IgD-negative memory B cell (primary cell): ENCODE results near the gene MTERF4. TPM values are rescaled to one million over a fixed set of nuclear protein-coding genes. Genes with fewer than 3 reads are reported as not detected.

Experiments used
- H3K27ac Mint-ChIP-seq, 3 donors: one replicate each; pipeline ENCODE4 v1.8.0; 2020 to 2022; ENCODE audit warnings: mild to moderate bottlenecking in 3 of 3, mixed read lengths in 3 of 3, moderate library complexity in 1 of 3
- H3K27me3 Mint-ChIP-seq: one replicate; pipeline ENCODE4 v1.8.0; 2021; ENCODE audit warnings: mixed read lengths
- H3K36me3 Mint-ChIP-seq: one replicate; pipeline ENCODE4 v1.8.0; 2020; ENCODE audit warnings: mild to moderate bottlenecking, mixed read lengths
- H3K4me1 Mint-ChIP-seq, 3 donors: one replicate each; pipeline ENCODE4 v1.8.0; 2020 to 2022; ENCODE audit warnings: mixed read lengths in 3 of 3, mild to moderate bottlenecking in 1 of 3
- H3K4me3 Mint-ChIP-seq, 4 donors: one replicate each; pipeline ENCODE4 v1.8.0; 2020 to 2022; ENCODE audit warnings: mild to moderate bottlenecking in 4 of 4, mixed read lengths in 4 of 4, moderate library complexity in 3 of 4
- H3K9me3 Mint-ChIP-seq, 3 donors: one replicate each; pipeline ENCODE4 v1.8.0; 2020 to 2021; ENCODE audit warnings: mixed read lengths in 3 of 3, mild to moderate bottlenecking in 1 of 3
- polyA plus RNA-seq: library from polyadenylated mRNA; unstranded; fragments of 300-500 nt; fragmentation: Illumina TruSeq; gene quantifications from one replicate; pipeline ENCODE4 v1.2.3, GENCODE V29; 2021

Gene MTERF4
- polyA plus RNA-seq, 1 donor from 2014 or later, result 65.6 TPM

DNA sequence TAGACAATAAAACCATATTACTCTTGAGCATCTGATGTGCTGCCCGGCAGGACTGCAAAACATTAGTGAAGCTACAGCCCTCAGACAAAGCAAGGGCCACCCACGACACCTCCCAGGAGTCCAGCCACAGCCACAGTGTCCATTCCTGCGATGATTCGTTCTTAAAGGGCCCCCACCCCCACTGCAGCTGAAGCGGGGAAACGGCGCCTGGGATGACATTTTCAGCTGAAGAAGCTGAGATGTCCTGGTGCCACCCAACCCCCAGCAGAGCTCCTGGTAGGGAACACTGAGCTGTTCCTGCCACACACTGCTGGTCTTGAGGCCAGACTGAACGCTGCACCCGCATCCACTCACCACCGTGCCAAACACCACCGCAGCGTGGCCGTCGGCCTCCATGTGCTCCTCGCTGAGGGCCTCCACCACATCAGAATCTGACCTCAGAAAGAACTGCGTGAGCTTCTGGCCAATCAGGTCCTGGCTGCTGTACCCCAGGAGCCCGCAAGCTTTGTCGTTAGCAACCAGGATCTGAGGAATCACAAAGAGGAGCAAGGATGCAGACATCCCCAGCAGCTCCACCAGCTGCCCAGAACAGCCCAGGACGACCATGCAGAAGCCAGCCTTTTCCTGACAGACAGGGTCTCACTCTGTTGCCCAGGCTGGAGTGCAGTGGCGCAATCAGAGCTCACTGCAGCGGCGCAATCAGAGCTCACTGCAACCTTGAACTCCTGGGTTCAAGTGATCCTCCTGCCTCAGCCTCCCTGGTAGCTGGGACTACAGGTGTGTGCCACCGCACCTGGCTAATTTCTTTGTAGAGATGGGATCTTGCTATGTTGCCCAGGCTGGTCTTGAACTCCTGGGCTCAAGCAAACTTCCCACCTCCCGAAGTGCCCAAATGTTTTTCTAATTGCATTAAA is 37.7 kb upstream of the MTERF4 start:
- peaks cover 0 to 9% (median 3%) of the 10 kb centered on the region in 3 donors for H3K4me1 Mint-ChIP-seq
- H3K36me3 Mint-ChIP-seq, result peaks cover 8% of the 10 kb centered on the region
- no peaks in the 10 kb centered on the region for H3K27me3 Mint-ChIP-seq
- peak overlapping the region in 1 of 3 donors; percentile 73 for H3K27ac Mint-ChIP-seq
- H3K4me3 Mint-ChIP-seq, result no peak overlapping the region
- H3K9me3 Mint-ChIP-seq, result no peaks in the 10 kb centered on the region

DNA sequence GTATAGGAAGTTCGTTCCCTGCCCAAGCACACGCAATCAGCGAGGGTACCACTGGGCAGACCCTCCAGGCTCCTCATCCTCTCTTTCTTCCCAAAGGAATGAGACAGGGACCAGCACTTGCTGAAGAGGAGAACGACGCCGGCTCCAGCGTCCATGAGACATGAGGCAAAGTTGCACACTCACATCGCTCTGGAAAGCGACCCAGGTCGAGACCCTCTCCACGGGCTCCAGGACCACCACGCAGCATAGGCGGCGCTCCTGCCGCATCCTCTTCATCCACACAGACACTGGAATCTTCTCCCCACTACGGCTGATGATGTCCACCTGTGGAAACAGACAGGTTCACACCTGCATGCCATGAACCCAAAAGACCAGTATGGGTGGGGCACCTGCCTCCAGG is 36.4 kb upstream of the MTERF4 start:
- H3K4me1 Mint-ChIP-seq, result peaks cover 0 to 7% (median 3%) of the 10 kb centered on the region in 3 donors
- no peak overlapping the region for H3K27ac Mint-ChIP-seq

DNA sequence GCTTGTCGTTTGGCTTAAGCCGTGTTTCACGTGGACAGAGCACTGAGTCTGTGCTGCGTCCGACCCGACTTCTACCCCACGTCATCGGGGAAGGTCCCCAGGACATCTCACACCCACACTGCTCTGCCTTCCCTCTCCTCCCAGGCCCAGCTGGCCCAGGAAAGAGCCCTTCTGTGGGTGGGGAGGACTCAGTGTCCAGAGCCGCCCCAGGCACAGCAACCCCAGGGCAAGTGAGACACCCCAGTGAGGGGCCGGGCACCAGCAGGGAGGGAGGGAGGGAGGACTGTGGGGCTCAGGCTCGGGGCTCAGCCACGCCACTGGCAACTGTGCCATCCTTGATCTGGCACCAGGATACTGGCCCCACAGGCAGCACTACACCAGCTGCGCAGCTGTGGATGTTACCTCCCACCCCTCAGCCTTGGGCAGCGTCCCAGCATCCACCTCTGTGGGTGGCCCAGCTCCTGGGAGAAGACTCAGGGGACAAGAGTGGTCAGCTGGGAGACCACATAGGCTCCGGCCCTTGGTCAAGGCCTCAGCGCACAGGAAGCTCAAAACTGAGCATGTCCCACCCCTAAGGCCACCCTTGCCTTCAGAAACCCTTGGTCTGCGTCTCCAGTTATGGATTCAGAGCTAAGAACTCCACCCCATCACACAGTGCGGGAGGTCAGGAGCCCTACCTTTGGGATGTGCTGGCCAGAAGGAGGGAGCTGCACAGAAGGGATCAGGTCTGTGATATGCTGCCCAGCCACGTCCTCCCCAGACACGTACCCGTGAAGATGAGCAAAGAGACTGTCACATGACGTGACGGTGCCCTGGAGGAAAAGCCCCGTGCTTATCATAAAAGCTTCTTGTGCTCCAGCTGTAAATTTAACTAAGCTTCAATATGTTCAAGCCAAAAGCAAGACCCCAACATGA is 35.4 kb upstream of the MTERF4 start:
- no peak overlapping the region for H3K4me3 Mint-ChIP-seq
- no peaks in the 10 kb centered on the region for H3K27me3 Mint-ChIP-seq
- H3K4me1 Mint-ChIP-seq, result peaks cover 4 to 13% (median 7%) of the 10 kb centered on the region in 3 donors
- H3K9me3 Mint-ChIP-seq, result no peaks in the 10 kb centered on the region
- peak overlapping the region in 2 of 3 donors; percentile 11 to 32 for H3K27ac Mint-ChIP-seq
- H3K36me3 Mint-ChIP-seq, result peaks cover 7% of the 10 kb centered on the region

More for the DNA sequence above, 36.4 kb upstream of the MTERF4 start:
- Mint-ChIP-seq H3K9me3 (no peaks in the 10 kb centered on the region), H3K36me3 (peaks cover 8% of the 10 kb centered on the region), H3K27me3 (no peaks in the 10 kb centered on the region), H3K4me3 (no peak overlapping the region)

DNA sequence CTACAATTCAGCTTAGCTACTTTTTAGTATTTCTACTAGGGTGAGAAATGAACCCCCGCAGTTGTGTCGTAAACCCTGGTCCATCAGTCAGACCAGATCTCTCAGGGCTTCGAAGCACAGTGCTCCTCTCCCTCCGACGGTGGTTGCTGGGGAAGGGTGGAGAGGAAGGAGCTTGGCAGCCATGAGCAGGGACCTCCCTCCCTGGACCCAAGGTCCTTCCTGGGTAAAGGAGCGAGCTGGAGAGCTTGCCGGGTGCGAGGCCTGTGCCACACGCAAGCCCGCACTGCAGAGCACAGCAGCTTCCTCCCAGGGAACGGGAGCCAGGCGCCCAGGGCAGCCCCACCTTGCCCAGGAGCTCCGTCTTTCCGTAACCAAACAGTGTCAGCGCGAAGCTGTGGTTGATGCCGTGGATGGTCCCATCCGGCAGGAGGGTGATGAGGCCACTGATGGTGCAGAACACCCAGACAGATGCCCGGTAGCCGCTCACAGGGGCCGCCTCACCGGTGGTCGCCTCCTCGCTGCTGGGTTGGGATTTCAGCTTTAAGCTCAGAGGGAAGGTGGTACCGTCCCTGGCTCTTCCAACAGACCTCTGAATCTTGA is 34.7 kb upstream of the MTERF4 start:
- no peak overlapping the region for H3K27ac Mint-ChIP-seq
- H3K36me3 Mint-ChIP-seq, result peaks cover 6% of the 10 kb centered on the region

DNA sequence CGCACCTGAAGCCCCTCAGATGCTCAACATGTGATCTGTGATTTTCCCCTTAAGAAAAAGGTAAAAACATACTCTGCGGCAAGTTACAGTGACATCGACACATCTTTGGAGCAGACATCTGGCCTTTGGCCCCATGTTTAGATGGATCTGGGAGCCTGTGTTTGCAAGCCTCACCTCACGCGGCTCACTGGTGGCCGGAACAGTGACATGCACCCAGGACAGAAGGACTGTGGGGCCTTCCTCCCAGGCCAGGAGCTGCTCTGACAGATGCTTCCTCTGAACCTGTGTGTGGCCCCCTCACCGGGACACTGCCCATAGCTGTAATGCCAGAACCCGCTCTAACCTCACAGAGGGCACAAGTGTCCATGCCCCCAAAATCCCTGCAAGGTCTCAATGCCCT is 34.1 kb upstream of the MTERF4 start:
- peaks cover 6% of the 10 kb centered on the region for H3K36me3 Mint-ChIP-seq
- H3K27ac Mint-ChIP-seq, result no peak overlapping the region
- H3K27me3 Mint-ChIP-seq, result no peaks in the 10 kb centered on the region
- H3K4me1 Mint-ChIP-seq, result peaks cover 6 to 10% (median 8%) of the 10 kb centered on the region in 3 donors
- no peak overlapping the region for H3K4me3 Mint-ChIP-seq
- no peaks in the 10 kb centered on the region for H3K9me3 Mint-ChIP-seq

More for the DNA sequence above, 34.7 kb upstream of the MTERF4 start:
- Mint-ChIP-seq H3K4me3 (no peak overlapping the region), H3K9me3 (no peaks in the 10 kb centered on the region), H3K4me1 (peaks cover 6 to 10% (median 8%) of the 10 kb centered on the region in 3 donors), H3K27me3 (no peaks in the 10 kb centered on the region)

DNA sequence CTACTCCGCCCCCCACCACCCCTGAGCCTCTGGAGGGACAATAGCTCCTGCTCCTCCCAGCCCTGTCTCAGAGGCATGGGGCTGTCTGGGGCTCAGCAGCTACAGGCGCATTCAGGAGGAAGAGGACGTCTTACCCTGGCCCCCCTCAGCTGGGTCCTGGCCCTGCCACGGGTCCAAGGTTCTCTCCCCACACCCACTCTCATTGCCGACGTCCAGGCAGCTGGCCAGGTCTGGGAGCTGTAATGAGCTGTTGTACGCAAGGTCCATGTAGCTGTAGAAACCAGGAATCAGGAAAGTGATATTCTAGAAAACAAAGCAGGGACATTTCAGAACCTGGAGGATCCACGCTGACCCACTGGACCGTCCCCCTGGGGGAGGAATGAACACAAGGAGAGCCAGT is 33.6 kb upstream of the MTERF4 start:
- Mint-ChIP-seq H3K27ac (no peak overlapping the region), H3K27me3 (no peaks in the 10 kb centered on the region), H3K4me3 (no peak overlapping the region), H3K4me1 (peaks cover 7 to 10% (median 8%) of the 10 kb centered on the region in 3 donors), H3K36me3 (peaks cover 7% of the 10 kb centered on the region), H3K9me3 (no peaks in the 10 kb centered on the region)

DNA sequence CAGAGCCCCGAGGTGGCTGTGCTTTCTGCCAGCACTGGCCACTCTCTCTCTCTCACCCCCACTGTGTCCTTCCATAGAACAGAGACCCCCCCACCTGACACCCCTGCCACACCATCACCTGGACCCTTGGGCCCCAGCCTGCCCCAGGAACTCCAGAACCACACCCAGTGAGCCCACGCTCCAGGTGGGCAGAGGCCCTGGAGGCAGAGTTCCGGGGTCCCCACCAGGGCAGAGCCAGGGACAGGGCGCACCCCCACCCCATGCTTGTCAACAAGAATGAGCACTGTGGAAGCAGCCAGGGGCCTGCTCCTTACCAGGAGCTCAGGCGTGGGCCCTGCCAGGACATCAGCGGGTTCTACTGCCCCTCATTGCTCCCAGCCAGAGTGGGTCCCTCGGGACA is 32.6 kb upstream of the MTERF4 start:
- Mint-ChIP-seq H3K4me3 (no peak overlapping the region), H3K4me1 (peaks cover 6 to 15% (median 9%) of the 10 kb centered on the region in 3 donors), H3K36me3 (peaks cover 8% of the 10 kb centered on the region), H3K9me3 (no peaks in the 10 kb centered on the region), H3K27me3 (no peaks in the 10 kb centered on the region), H3K27ac (no peak overlapping the region)

DNA sequence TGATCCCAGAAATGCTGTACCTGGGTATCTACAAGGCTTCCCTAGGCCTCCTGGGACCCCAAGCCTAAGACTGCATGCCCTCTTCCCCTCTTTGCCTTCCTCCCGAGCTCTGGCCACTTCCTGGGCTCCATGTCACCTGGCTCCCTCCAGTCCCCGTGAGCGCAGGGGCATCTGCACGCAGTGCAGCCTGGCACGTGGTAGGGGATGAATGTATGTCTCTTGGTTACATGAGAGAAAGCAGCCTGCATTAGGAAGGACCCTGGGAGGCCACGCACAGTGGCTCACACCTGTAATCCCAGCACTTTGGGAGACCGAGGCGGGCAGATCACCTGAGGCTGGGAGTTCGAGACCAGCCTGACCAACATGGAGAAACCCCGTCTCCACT is 31.3 kb upstream of the MTERF4 start:
- Mint-ChIP-seq H3K36me3 (peaks cover 8% of the 10 kb centered on the region), H3K9me3 (no peaks in the 10 kb centered on the region), H3K27ac (peak overlapping the region in 2 of 3 donors; percentile 69 to 84), H3K4me3 (no peak overlapping the region), H3K27me3 (no peaks in the 10 kb centered on the region), H3K4me1 (peaks cover 17 to 21% (median 20%) of the 10 kb centered on the region in 3 donors)

DNA sequence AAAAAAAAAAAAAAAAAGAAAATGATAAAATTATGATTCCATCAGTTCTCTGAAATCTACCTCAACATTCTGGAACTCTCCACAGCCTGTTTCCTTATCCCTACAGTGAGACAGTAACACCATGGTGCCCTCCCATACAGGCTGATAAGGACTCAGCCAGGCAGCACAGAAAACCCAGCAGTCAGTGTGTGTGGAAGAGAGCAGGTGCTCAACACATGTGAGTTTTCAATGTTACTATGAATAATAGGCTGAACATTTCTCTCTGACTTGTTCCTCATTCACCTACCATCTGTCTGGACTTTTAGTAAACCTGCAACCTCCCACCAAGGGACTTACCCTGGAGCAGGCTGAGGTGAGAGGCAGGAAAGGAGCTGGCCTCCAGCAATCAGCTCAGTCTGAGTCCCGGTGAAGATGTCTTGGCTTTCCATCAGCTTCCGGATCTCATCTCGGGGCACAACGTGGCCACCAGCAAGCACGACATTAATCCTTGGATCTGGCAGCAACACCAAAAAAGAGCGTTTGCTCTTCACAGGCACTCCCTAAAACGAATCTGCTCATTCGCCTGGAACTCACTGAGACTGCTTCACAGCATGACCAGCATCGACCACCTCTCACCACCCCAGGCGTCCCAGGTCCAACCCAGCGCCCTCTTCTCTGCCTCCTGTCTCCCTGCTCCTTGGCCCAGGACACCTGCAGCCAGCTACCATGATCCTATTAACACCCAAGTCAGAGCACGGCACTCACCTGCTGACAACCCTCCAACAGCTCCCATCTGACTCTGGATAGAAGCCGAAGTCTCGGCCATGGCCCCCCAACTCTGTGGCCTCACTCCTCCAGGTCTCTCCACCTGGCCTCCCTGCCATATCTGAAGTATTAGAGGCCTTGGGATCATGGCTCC is 30.7 kb upstream of the MTERF4 start:
- no peaks in the 10 kb centered on the region for H3K9me3 Mint-ChIP-seq
- H3K36me3 Mint-ChIP-seq, result peaks cover 5% of the 10 kb centered on the region
- peak overlapping the region in 2 of 4 donors; percentile 28 to 70 for H3K4me3 Mint-ChIP-seq
- H3K27ac Mint-ChIP-seq, result peak overlapping the region; percentile 34 to 84 (median 69)
- no peaks in the 10 kb centered on the region for H3K27me3 Mint-ChIP-seq
- H3K4me1 Mint-ChIP-seq, result peaks cover 23 to 27% (median 26%) of the 10 kb centered on the region in 3 donors

DNA sequence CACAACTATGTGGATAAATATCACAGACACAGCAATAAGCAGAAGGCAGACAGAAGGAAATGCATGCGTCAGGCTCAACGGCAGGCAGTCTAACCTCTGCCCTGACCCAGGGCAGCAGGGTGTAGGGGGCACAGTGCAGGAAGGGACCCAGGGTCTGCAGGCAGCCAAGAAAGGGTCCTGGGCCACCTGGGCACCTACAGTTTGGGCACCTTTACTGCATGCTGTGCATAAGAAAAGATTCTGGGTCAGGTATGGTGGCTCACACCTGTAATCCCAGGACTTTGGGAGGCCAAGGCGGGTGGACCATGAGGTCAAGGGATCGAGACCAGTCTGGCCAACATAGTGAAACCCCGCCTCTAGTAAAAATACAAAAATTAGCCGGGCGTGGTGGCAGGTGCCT is 29.4 kb upstream of the MTERF4 start:
- Mint-ChIP-seq H3K36me3 (peaks cover 4% of the 10 kb centered on the region), H3K27ac (peak overlapping the region in 1 of 3 donors; percentile 31), H3K4me3 (no peak overlapping the region), H3K4me1 (peaks cover 34 to 38% (median 34%) of the 10 kb centered on the region in 3 donors), H3K27me3 (no peaks in the 10 kb centered on the region), H3K9me3 (no peaks in the 10 kb centered on the region)

DNA sequence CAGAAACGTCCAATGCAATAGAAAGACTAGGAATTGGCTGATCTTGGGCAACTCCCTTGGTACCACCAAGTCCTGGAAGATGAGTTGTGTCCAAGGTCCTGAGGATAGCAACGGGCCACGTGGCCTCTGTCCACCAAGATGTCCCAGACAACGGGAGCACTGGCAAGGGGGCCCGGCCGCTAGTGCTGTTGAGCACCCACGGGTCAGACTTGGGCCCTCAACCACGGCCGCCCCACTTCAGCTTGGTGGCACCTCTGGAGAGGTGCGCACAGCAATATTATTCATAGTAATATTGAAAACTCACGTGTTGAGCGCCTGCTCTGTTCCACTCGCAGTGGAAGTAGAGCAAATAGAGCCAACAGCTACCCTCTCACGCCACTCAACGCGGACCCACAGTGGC is 28.2 kb upstream of the MTERF4 start:
- Mint-ChIP-seq H3K9me3 (no peaks in the 10 kb centered on the region), H3K36me3 (peaks cover 4% of the 10 kb centered on the region), H3K27ac (peak overlapping the region in 2 of 3 donors; percentile 11 to 100), H3K27me3 (no peaks in the 10 kb centered on the region), H3K4me1 (peaks cover 34 to 44% (median 43%) of the 10 kb centered on the region in 3 donors), H3K4me3 (no peak overlapping the region)

DNA sequence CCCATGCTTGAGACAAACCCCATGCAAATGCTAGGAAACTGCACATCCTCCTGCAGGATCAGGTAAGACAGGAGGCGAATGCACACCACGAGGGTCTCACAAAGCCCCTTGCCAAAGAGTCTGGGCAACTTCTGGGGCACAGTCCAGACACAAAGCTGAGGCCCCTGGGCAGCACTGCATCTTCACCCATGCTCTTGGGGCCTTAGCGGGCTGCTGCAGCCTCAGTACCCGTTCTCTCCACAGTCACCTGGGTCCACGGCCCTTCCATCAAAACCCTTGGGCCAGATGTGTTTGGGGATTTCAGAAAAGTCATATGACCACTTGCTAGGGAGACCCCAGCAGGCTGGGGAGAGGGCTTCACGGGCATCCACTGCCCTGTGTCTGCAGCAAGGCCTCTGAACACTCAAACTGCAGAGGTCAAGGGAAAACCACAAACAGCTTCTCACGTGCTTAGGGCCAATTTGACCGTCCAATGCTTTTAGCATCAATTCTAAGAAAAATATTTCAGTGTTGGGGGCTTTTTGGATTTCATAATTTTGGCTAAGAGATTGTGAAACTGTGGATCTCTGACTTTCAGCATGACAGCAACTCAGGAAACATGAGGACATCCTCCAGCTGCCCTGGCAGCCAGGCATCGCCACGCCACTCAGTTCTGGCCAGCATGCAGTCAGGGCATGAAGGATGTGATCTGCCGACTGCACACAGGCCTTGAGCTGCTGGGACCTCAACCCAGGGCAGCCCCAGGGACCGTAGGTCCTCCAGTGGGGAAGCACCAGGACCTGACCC is 27.2 kb upstream of the MTERF4 start:
- peak overlapping the region in 2 of 4 donors; percentile 78 to 83 for H3K4me3 Mint-ChIP-seq
- no peaks in the 10 kb centered on the region for H3K27me3 Mint-ChIP-seq
- H3K4me1 Mint-ChIP-seq, result peaks cover 34 to 44% (median 43%) of the 10 kb centered on the region in 3 donors
- peak overlapping the region; percentile 98 to 100 (median 99) for H3K27ac Mint-ChIP-seq
- H3K9me3 Mint-ChIP-seq, result no peaks in the 10 kb centered on the region
- peaks cover 4% of the 10 kb centered on the region for H3K36me3 Mint-ChIP-seq

DNA sequence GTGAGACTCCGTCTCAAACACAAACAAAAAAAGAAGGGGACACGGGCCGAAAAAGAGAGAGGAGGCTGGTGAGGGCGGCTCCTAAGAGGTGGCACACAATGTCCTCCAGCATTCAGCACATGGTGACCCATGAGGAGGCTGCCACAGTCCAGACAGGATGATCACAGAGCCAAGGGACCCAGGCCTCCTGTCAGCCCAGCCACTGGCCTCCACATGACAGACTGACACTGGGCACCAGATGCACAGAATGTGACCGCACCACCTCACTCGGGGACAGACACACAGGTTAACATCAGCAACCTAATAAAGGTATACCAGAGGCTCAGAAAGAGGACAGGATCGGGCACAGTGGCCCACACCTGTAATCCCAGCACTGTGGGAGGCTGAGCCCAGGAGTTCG is 26.2 kb upstream of the MTERF4 start:
- H3K9me3 Mint-ChIP-seq, result no peaks in the 10 kb centered on the region
- H3K4me1 Mint-ChIP-seq, result peaks cover 34 to 49% (median 42%) of the 10 kb centered on the region in 3 donors
- H3K27me3 Mint-ChIP-seq, result no peaks in the 10 kb centered on the region
- peak overlapping the region; percentile 98 to 100 (median 99) for H3K27ac Mint-ChIP-seq
- H3K36me3 Mint-ChIP-seq, result peaks cover 4% of the 10 kb centered on the region
- H3K4me3 Mint-ChIP-seq, result peak overlapping the region in 3 of 4 donors; percentile 78 to 87 (median 83)
